GM19463 (cell line): ENCODE data around the gene HSD17B11.
"Not testable (repeated sequence)": the region's sequence is repeated elsewhere in the genome, so short reads cannot be mapped to it uniquely, and the experiment has no call there.

Source experiments
- ATAC-seq: cut with Tn5 transposase; IDR thresholded peaks from one replicate; pipeline ENCODE4 v1.9.1; 2021; ENCODE audit warnings: mild to moderate bottlenecking, moderate library complexity; ENCODE audit not compliant: unreplicated experiment

Gene HSD17B11

GRCh38 chr4:87360338-87360935 lies 30.6 kb downstream of the HSD17B11 start:
- ATAC-seq: no peak

GRCh38 chr4:87359258-87359657 lies 31.7 kb downstream of the HSD17B11 start:
- no peak for ATAC-seq

- no peak for ATAC-seq
Measured at GRCh38 chr4:87356832-87357526, 34.0 kb downstream of the HSD17B11 start.

GRCh38 chr4:87354168-87355102 lies 36.6 kb downstream of the HSD17B11 start:
- ATAC-seq: no peak

- peak; percentile 74 for ATAC-seq
Measured at GRCh38 chr4:87353592-87353991, 37.4 kb downstream of the HSD17B11 start.

GRCh38 chr4:87345139-87345538 lies 45.8 kb downstream of the HSD17B11 start:
- no peak for ATAC-seq

GRCh38 chr4:87342872-87343271 lies 48.1 kb downstream of the HSD17B11 start:
- ATAC-seq: no peak

GRCh38 chr4:87341954-87342635 lies 48.9 kb downstream of the HSD17B11 start:
- not testable (repeated sequence) for ATAC-seq

GRCh38 chr4:87339440-87339839 lies 51.5 kb downstream of the HSD17B11 start:
- no peak for ATAC-seq

- no peak for ATAC-seq
Measured at GRCh38 chr4:87337361-87337760, 53.6 kb downstream of the HSD17B11 start.

GRCh38 chr4:87333267-87333666 lies 57.7 kb downstream of the HSD17B11 start:
- no peak for ATAC-seq

GRCh38 chr4:87330761-87331160 lies 60.2 kb downstream of the HSD17B11 start:
- ATAC-seq: no peak

GRCh38 chr4:87327136-87327535 lies 63.9 kb downstream of the HSD17B11 start:
- no peak for ATAC-seq

GRCh38 chr4:87326460-87326859 lies 64.5 kb downstream of the HSD17B11 start:
- no peak for ATAC-seq

GRCh38 chr4:87322754-87323153 lies 68.2 kb downstream of the HSD17B11 start, which contains the start of gene HSD17B13:
TSS of gene HSD17B13 (minus strand) at chr4:87322882. CDS start at chr4:87322841, 41 bp downstream.
- no peak for ATAC-seq

- ATAC-seq: no peak
Measured at GRCh38 chr4:87321888-87322287, 69.1 kb downstream of the HSD17B11 start.

GRCh38 chr4:87317527-87317926 lies 73.5 kb downstream of the HSD17B11 start:
- ATAC-seq: no peak

- no peak for ATAC-seq
Measured at GRCh38 chr4:87316961-87317360, 74.0 kb downstream of the HSD17B11 start.

GRCh38 chr4:87315000-87315399 lies 76.0 kb downstream of the HSD17B11 start:
- ATAC-seq: not testable (repeated sequence)

- ATAC-seq: no peak
Measured at GRCh38 chr4:87313756-87314155, 77.2 kb downstream of the HSD17B11 start.

- no peak for ATAC-seq
Measured at GRCh38 chr4:87311684-87312083, 79.3 kb downstream of the HSD17B11 start.
